CD4-positive, alpha-beta T cell (primary cell): ENCODE measurements around the gene SP2. TPM values are rescaled to one million over a fixed set of nuclear protein-coding genes. Genes with fewer than 3 reads are reported as not detected.

Experiments used
- ATAC-seq: fragments of 200-7000 bp; cut with Tn5 transposase; one replicate; pipeline ENCODE4 v1.10.0; 2022; ENCODE audit warnings: mild to moderate bottlenecking; ENCODE audit not compliant: poor library complexity
- CTCF ChIA-PET: fragments of 350-600 bp; sonication (Branson Sonifier 250); formaldehyde crosslinking; loops from one replicate; lab custom pipeline; 2021; ENCODE audit warnings: antibody characterized with exemption, inconsistent platforms; lab: Charles Lee
- POLR2A ChIA-PET: fragments of 350-600 bp; sonication (Branson Sonifier 250); formaldehyde crosslinking; loops from one replicate; lab custom pipeline; 2021; ENCODE audit warnings: antibody characterized with exemption, inconsistent platforms; lab: Charles Lee
- DNase-seq, 14 experiments: peaks; one replicate each; pipeline ENCODE4 v3.0.0-alpha.2; 2013 to 2020; ENCODE audit warnings: mixed read lengths in 2 of 14
- H3K27ac ChIP-seq, 2 donors: one replicate each; pipeline versions ENCODE4 v1.5.1 to v1.7.0; 2013; ENCODE audit warnings: low read length in 2 of 2, low read depth in 1 of 2, mild to moderate bottlenecking in 1 of 2
- H3K27me3 ChIP-seq, 2 experiments: 1 replicate in 1 of 2; 2 replicates in 1 of 2; pipeline versions ENCODE4 v1.6.1 to v1.7.0; 2013; ENCODE audit warnings: low read length in 2 of 2, control low read depth in 1 of 2, mild to moderate bottlenecking in 1 of 2, moderate library complexity in 1 of 2; ENCODE audit not compliant: insufficient read depth in 2 of 2, control insufficient read depth in 1 of 2
- H3K36me3 ChIP-seq: one replicate; pipeline ENCODE4 v1.6.1; 2013; ENCODE audit warnings: low read length, control low read depth; ENCODE audit not compliant: insufficient read depth
- H3K4me1 ChIP-seq: one replicate; pipeline ENCODE4 v1.6.1; 2013; ENCODE audit warnings: low read length, control low read depth; ENCODE audit not compliant: insufficient read depth
- H3K4me3 ChIP-seq: one replicate; pipeline ENCODE4 v1.5.1; 2013; ENCODE audit warnings: mild to moderate bottlenecking, low read length, moderate library complexity
- H3K9me3 ChIP-seq, 2 experiments: 1 replicate in 1 of 2; 2 replicates in 1 of 2; pipeline versions ENCODE4 v1.6.1 to v1.7.0; 2013; ENCODE audit warnings: low read length in 2 of 2, mild to moderate bottlenecking in 2 of 2, control low read depth in 1 of 2, moderate library complexity in 1 of 2; ENCODE audit not compliant: control insufficient read depth in 1 of 2, insufficient read depth in 1 of 2
- H3K27ac Mint-ChIP-seq: one replicate; pipeline ENCODE4 v1.8.0; 2020; ENCODE audit warnings: mixed read lengths
- H3K27me3 Mint-ChIP-seq: one replicate; pipeline ENCODE4 v1.8.0; 2021; ENCODE audit warnings: mixed read lengths
- H3K36me3 Mint-ChIP-seq: one replicate; pipeline ENCODE4 v1.8.0; 2021; ENCODE audit warnings: low read depth, mixed read lengths
- H3K4me1 Mint-ChIP-seq: one replicate; pipeline ENCODE4 v1.8.0; 2021; ENCODE audit warnings: low read depth, mixed read lengths
- H3K4me3 Mint-ChIP-seq: one replicate; pipeline ENCODE4 v1.8.0; 2020; ENCODE audit warnings: mild to moderate bottlenecking, mixed read lengths
- H3K9me3 Mint-ChIP-seq: one replicate; pipeline ENCODE4 v1.8.0; 2020; ENCODE audit warnings: mixed read lengths
- intact Hi-C, 2 experiments: fragments of 100-400 bp; cut with DNase I in 1 of 2; cut with micrococcal nuclease in 1 of 2; formaldehyde crosslinking; loops; one replicate each; pipeline versions ENCODE4 v1.15.1 to v1.9.0; 2023 to 2025; cut with DNase I, micrococcal nuclease
- total RNA-seq, 174 experiments: library from RNA in 2 of 174; stranded (reverse) in 2 of 174; gene quantifications; one replicate each; pipeline ENCODE4 v1.2.3 and lab custom pipeline; 2021 to 2026
- TF ChIP-seq, protein P1 (sequence below): fragments of 200-600 bp; IDR thresholded peaks from one replicate; pipeline ENCODE4 v1.8.0; 2022; ENCODE audit warnings: antibody characterized with exemption, mild to moderate bottlenecking

SP2 gene
- total RNA-seq, 2 experiments from 2014 or later: 19.9 to 21.5 TPM

- Histone ChIP-seq H3K27me3 (no peaks in the 10 kb centered on the region), H3K4me3 (no peak overlapping the region), H3K4me1 (no peaks in the 10 kb centered on the region), H3K36me3 (peaks cover 28% of the 10 kb centered on the region), H3K27ac (no peak overlapping the region), H3K9me3 (no peaks in the 10 kb centered on the region)
- H3K27ac Mint-ChIP-seq: no peak overlapping the region
- H3K36me3 Mint-ChIP-seq: peaks cover 62% of the 10 kb centered on the region
- H3K4me1 Mint-ChIP-seq: peaks cover 31% of the 10 kb centered on the region
- intact Hi-C loops: no loop called here
- H3K9me3 Mint-ChIP-seq: no peaks in the 10 kb centered on the region
- TF ChIP-seq, protein P1, sequence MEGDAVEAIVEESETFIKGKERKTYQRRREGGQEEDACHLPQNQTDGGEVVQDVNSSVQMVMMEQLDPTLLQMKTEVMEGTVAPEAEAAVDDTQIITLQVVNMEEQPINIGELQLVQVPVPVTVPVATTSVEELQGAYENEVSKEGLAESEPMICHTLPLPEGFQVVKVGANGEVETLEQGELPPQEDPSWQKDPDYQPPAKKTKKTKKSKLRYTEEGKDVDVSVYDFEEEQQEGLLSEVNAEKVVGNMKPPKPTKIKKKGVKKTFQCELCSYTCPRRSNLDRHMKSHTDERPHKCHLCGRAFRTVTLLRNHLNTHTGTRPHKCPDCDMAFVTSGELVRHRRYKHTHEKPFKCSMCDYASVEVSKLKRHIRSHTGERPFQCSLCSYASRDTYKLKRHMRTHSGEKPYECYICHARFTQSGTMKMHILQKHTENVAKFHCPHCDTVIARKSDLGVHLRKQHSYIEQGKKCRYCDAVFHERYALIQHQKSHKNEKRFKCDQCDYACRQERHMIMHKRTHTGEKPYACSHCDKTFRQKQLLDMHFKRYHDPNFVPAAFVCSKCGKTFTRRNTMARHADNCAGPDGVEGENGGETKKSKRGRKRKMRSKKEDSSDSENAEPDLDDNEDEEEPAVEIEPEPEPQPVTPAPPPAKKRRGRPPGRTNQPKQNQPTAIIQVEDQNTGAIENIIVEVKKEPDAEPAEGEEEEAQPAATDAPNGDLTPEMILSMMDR: no peak
- no peaks in the 10 kb centered on the region for H3K27me3 Mint-ChIP-seq
- DNase-seq (no peak), ATAC-seq (no peak)
- ChIA-PET POLR2A (interaction anchor here (0.7 to 1.4 kb wide), 2 partner anchors 24 to 161 kb away, joined by 3 to 6 read pairs; partner anchors contain the start of gene PNPO), CTCF (no interaction called here)
- H3K4me3 Mint-ChIP-seq: no peak overlapping the region
Observed at GRCh38 chr17:47916489-47917208, 20.6 kb downstream of the SP2 start.

DNA sequence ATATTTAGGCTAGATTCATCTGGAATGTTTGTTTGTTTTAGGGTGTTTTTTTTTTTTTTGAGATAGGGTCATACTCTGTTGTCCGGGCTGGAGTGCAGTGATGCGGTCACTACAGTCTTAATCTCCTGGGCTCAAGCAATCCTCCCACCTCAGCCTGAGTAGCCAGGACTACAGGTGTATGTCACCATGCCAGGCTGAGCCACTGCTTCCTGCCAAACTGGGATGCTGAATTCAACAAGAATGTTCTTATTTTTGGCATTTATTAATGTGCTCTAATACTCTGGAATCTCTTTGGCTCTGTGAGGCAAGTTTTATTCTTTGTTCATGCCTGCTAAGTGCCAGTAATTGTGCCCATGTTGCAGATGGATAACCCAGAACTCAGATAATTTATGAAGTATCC is 21.5 kb downstream of the SP2 start:
- POLR2A ChIA-PET: interaction anchor here (0.7 kb wide), 1 partner anchor 162 kb away, joined by 6 read pairs; no protein-coding TSS in a partner anchor
- no peak for ATAC-seq
- Histone ChIP-seq H3K4me1 (no peaks in the 10 kb centered on the region), H3K27me3 (no peaks in the 10 kb centered on the region), H3K9me3 (no peaks in the 10 kb centered on the region), H3K27ac (peak overlapping the region in 1 of 2 donors; percentile 17), H3K36me3 (peaks cover 30% of the 10 kb centered on the region), H3K4me3 (no peak overlapping the region)
- intact Hi-C loops: no loop called here
- TF ChIP-seq, protein P1: no peak
- H3K36me3 Mint-ChIP-seq: peaks cover 65% of the 10 kb centered on the region
- CTCF ChIA-PET: no interaction called here
- peaks cover 26% of the 10 kb centered on the region for H3K4me1 Mint-ChIP-seq
- H3K9me3 Mint-ChIP-seq: no peaks in the 10 kb centered on the region
- DNase-seq: no peak
- H3K27ac Mint-ChIP-seq: peak overlapping the region; percentile 42
- no peaks in the 10 kb centered on the region for H3K27me3 Mint-ChIP-seq
- no peak overlapping the region for H3K4me3 Mint-ChIP-seq

- ATAC-seq (no peak), DNase-seq (peak in 1 of 14 experiments; percentile 7)
- peaks cover 34% of the 10 kb centered on the region for H3K36me3 ChIP-seq
- POLR2A ChIA-PET: interaction anchor here (1.0 to 1.2 kb wide), 2 partner anchors 22 to 24 kb away, joined by 3 to 4 read pairs; partner anchors contain the start of genes PNPO and SP2
- TF ChIP-seq, protein P1: no peak
- H3K9me3 ChIP-seq: no peaks in the 10 kb centered on the region
- no peaks in the 10 kb centered on the region for H3K4me1 ChIP-seq
- peak overlapping the region in 1 of 2 donors; percentile 17 for H3K27ac ChIP-seq
- no peaks in the 10 kb centered on the region for H3K27me3 ChIP-seq
- no peaks in the 10 kb centered on the region for H3K9me3 Mint-ChIP-seq
- H3K4me3 Mint-ChIP-seq: no peak overlapping the region
- peaks cover 26% of the 10 kb centered on the region for H3K4me1 Mint-ChIP-seq
- peaks cover 69% of the 10 kb centered on the region for H3K36me3 Mint-ChIP-seq
- CTCF ChIA-PET: no interaction called here
- peak overlapping the region; percentile 42 for H3K27ac Mint-ChIP-seq
- intact Hi-C loops: no loop called here
- H3K4me3 ChIP-seq: no peak overlapping the region
- no peaks in the 10 kb centered on the region for H3K27me3 Mint-ChIP-seq
Observed at GRCh38 chr17:47918006-47918405, 22.0 kb downstream of the SP2 start.
